Calu3 (cell line): ENCODE results near the gene GRIN2D. TPM values are rescaled to one million over a fixed set of nuclear protein-coding genes. Genes with fewer than 3 reads are reported as not detected.

Experiments used
- Bru-seq: library from RNA; stranded (reverse); fragments of 400-500 nt; gene quantifications from one replicate; lab custom pipeline; 2021; lab: Mats Ljungman, UMichigan
- BruChase-seq, 2 experiments: library from RNA; stranded (reverse); fragments of 400-500 nt; gene quantifications; one replicate each; lab custom pipeline; 2021; lab: Mats Ljungman, UMichigan
- BruUV-seq: library from RNA; stranded (reverse); fragments of 400-500 nt; replicated peaks from 2 replicates; lab custom pipeline; 2021; lab: Mats Ljungman, UMichigan
- CTCF ChIA-PET: fragments of 300-600 bp; sonication (Branson Sonifier 250); formaldehyde crosslinking; loops from one replicate; lab custom pipeline; 2022; ENCODE audit warnings: antibody characterized with exemption; lab: Charles Lee
- DNase-seq: peaks from one replicate; pipeline ENCODE4 v3.0.0; 2022
- H3K27ac Mint-ChIP-seq: one replicate; pipeline ENCODE4 v1.8.0; 2022; ENCODE audit warnings: mixed read lengths; ENCODE audit not compliant: unreplicated experiment
- H3K27me3 Mint-ChIP-seq: one replicate; pipeline ENCODE4 v1.8.0; 2022; ENCODE audit warnings: mixed read lengths; ENCODE audit not compliant: unreplicated experiment
- H3K36me3 Mint-ChIP-seq: one replicate; pipeline ENCODE4 v1.8.0; 2022; ENCODE audit warnings: mild to moderate bottlenecking, moderate library complexity, mixed read lengths; ENCODE audit not compliant: insufficient read depth, unreplicated experiment
- H3K4me1 Mint-ChIP-seq: one replicate; pipeline ENCODE4 v1.8.0; 2022; ENCODE audit warnings: mild to moderate bottlenecking, low read depth, mixed read lengths; ENCODE audit not compliant: unreplicated experiment
- H3K4me3 Mint-ChIP-seq: one replicate; pipeline ENCODE4 v1.8.0; 2022; ENCODE audit warnings: mild to moderate bottlenecking, low read depth, moderate library complexity, mixed read lengths; ENCODE audit not compliant: unreplicated experiment
- H3K9me3 Mint-ChIP-seq: one replicate; pipeline ENCODE4 v1.8.0; 2022; ENCODE audit warnings: low read depth, mixed read lengths; ENCODE audit not compliant: unreplicated experiment
- CTCF ChIP-seq: fragments of 200-600 bp; IDR thresholded peaks from one replicate; pipeline ENCODE4 v1.8.0; 2022; ENCODE audit warnings: antibody characterized with exemption; ENCODE audit not compliant: unreplicated experiment
- intact Hi-C: fragments of 100-400 bp; cut with micrococcal nuclease; formaldehyde crosslinking; loops from one replicate; pipeline ENCODE4 v1.10.0; 2022; ENCODE audit not compliant: unreplicated experiment
- long read RNA-seq: library from polyadenylated mRNA; stranded (forward); transcript quantifications from one replicate; pipeline ENCODE4 v2.0.0, GENCODE V29; 2022
- total RNA-seq: library from RNA; stranded (reverse); gene quantifications from 2 replicates; pipeline ENCODE4 v1.2.3, GENCODE V29; 2022

GRIN2D gene
- total RNA-seq (0.15 TPM in 1 of 2 replicates, not detected in the other), Bru-seq, nascent RNA (percentile 7 among the genes with signal in this experiment), BruChase-seq, experiment 1, labeled RNA remaining after a 6-hour chase (percentile 11 among the genes with signal in this experiment), BruChase-seq, experiment 2, labeled RNA remaining after a 2-hour chase (percentile 2 among the genes with signal in this experiment)
- long read RNA-seq, partial matches to known transcripts = 0 of 1 reads
- long read RNA-seq, other reads (novel, unspliced or antisense) = 1 of 1 reads

GRCh38 chr19:48393559-48394330 lies at the start of gene GRIN2D:
GRIN2D (plus strand) TSS chr19:48393668; CDS start chr19:48398393, 4,725 bp downstream.
- H3K27ac Mint-ChIP-seq = no peak within 1 kb of the TSS
- CTCF ChIA-PET = interaction anchor here (0.6 to 0.8 kb wide), 4 partner anchors 39 to 1752 kb away, joined by 3 to 6 read pairs (median 4); no protein-coding TSS in a partner anchor
- H3K4me1 Mint-ChIP-seq = peaks cover 24% of the 10 kb centered on the region
- DNase-seq = no peak
- BruUV-seq = no TSS peak
- intact Hi-C loops = no loop called here
- peak within 1 kb of the TSS; percentile 19 for H3K4me3 Mint-ChIP-seq
- TF ChIP-seq CTCF = no peak
- peaks cover 74% of the 10 kb centered on the region for H3K27me3 Mint-ChIP-seq
- no peaks in the 10 kb centered on the region for H3K9me3 Mint-ChIP-seq
- H3K36me3 Mint-ChIP-seq = peaks cover 46% of the 10 kb centered on the region

GRCh38 chr19:48344892-48345291 lies 48.6 kb upstream of the GRIN2D start:
- DNase-seq = no peak
- CTCF ChIA-PET = interaction anchor here (1.2 kb wide), 1 partner anchor 12 kb away, joined by 3 read pairs; no protein-coding TSS in a partner anchor
- Mint-ChIP-seq H3K4me1 (no peaks in the 10 kb centered on the region), H3K27me3 (no peaks in the 10 kb centered on the region), H3K27ac (no peak overlapping the region), H3K9me3 (no peaks in the 10 kb centered on the region), H3K4me3 (no peak overlapping the region), H3K36me3 (peaks cover 4% of the 10 kb centered on the region)
- intact Hi-C loops = no loop called here
- no peak for TF ChIP-seq CTCF
- BruUV-seq = no TSS peak

- no peak for TF ChIP-seq CTCF
- no peak for DNase-seq
- intact Hi-C loops = no loop called here
- CTCF ChIA-PET = no interaction called here
- Mint-ChIP-seq H3K9me3 (no peaks in the 10 kb centered on the region), H3K4me3 (no peak overlapping the region), H3K27ac (no peak overlapping the region), H3K27me3 (no peaks in the 10 kb centered on the region), H3K4me1 (no peaks in the 10 kb centered on the region), H3K36me3 (peaks cover 4% of the 10 kb centered on the region)
- no TSS peak for BruUV-seq
Observed at GRCh38 chr19:48346191-48346590, 47.3 kb upstream of the GRIN2D start.

GRCh38 chr19:48348045-48348444 lies 45.4 kb upstream of the GRIN2D start:
- Mint-ChIP-seq H3K27ac (no peak overlapping the region), H3K9me3 (no peaks in the 10 kb centered on the region), H3K4me3 (no peak overlapping the region), H3K27me3 (no peaks in the 10 kb centered on the region), H3K36me3 (peaks cover 3% of the 10 kb centered on the region), H3K4me1 (no peaks in the 10 kb centered on the region)
- BruUV-seq = no TSS peak
- intact Hi-C loops = no loop called here
- TF ChIP-seq CTCF = no peak
- DNase-seq = no peak
- CTCF ChIA-PET = interaction anchor here (0.6 to 1.0 kb wide), 2 partner anchors 11 to 225 kb away, joined by 3 to 8 read pairs; no protein-coding TSS in a partner anchor
